NOMO-1 treated with DMSO at 0.1 percent for 48 hours (cell line): ENCODE results near the gene TMEM256.

Source experiments
- DNase-seq: peaks from one replicate; lab custom pipeline; 2025; ENCODE audit not compliant: unreplicated experiment; lab: John Stamatoyannopoulos, UW

The TMEM256 gene

DNA sequence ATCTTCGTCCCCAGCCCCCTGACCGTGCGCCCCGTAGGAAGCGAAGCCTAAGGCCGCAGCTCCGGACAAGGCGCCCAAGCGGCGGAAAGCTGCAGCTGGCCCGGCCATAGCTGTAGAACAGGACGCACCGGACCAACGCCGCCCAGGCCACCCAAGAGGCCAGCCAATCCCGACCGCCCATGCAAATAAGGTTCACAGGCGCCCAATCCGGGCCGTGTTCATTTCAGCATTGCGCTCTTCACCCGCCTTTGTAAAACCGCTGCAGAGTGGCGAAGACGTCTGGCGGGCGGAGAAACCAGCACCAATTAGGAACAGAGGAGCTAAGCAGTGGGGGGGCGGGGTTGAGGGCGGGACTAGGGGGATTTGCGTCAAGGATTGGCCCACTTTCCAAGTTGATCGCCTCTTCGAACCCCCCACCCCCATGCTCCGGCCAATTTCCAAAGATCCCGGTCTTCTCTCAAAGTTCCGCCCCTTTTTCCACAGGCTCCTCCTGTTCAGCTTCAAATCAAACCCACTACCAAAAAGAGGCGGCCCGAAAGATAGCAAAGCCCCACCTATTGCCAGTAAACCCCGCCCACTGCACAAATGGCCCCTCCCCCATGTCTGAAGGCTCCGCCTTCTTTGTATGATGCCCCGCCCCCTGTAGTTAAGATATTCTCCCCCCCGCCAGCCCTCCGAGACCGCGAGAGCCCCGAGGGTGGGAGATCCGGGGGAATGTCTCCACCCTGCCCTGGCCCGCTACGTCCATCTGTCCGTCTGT is at the start of gene TMEM256:
Gene TMEM256, minus strand, starts transcription at position 121 of the 760 bp plus-strand sequence. Its CDS starts 13 bp downstream, at position 108.
- DNase-seq, result peak; percentile 98

DNA sequence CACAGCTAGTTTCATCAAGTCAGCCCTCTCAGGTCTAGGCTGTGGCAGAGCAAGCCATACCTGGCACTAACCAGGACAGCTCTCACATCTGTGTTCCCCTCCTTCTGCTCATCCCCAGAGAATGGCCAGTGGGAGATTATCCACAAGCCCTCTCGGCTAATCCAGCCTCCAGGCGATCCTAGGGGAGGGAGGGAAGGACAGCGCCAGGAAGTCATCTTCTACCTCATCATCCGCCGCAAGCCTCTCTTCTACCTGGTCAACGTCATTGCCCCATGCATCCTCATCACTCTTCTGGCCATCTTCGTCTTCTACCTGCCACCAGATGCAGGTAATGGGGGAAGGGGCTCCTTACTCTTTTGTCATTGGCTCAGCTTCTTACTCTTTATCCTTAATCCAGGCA is 44.6 kb upstream of the TMEM256 start:
- DNase-seq, result no peak

DNA sequence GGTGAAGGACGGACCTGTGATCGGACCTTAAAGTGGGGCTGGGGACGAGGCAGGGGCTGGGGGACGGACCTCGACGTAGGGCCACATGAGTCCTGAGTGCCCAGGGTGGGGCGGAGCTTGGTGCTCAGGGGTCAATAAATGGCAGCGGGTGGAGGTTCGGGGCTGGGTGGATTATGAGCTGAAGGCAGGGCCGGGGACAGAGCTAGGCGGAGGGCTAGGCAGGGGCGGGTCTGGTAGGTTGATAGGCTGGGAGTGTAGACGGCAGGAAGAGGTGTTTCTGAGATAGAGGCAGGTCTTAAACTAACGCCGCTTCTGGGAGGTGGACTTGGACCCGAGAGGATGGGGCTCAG is 41.7 kb upstream of the TMEM256 start:
- DNase-seq, result no peak

DNA sequence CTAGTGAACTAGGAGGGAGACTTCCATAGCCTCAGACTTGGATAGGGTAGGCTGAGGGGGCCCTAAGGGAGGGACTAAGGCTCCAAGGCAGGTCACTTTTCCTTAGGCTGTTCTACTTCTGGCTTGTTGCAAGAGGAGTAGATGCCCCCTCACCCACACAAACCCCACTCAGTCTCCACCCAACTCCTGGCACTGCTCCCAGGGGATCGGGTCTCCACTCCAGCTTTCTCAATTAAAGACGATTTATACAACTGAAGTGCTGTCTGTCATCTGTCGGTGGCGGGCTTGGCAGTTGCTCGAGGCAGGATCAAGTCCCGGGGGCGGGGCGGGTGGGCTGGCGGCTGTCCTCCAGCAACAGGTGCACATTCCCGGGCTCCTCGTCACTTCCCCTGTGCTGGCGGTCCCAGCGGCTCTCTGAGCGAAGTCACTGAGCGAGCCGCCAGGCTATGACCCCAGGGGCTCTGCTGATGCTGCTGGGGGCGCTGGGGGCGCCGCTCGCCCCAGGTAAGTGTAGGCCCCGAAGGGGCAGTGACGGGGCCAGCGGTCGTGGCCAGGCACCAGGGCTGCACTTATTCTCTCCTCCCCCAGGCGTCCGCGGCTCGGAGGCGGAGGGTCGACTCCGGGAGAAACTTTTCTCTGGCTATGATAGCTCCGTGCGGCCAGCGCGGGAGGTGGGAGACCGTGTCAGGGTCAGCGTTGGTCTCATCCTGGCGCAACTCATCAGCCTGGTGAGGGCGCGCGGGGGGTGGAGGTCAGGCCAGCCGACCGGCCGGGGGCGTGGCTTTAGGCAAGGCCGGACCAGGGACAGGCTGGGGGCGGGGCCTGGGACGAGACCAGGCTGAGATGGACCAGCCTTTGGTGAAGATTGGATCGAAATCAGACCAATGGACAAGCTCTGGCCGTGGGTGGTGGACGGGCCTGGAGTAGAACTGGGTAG is 41.1 kb upstream of the TMEM256 start, which contains the start of gene CHRNB1:
Gene CHRNB1, plus strand, starts transcription at position 380 of the 937 bp plus-strand sequence. Its CDS starts 67 bp downstream, at position 447.
- DNase-seq, result no peak

DNA sequence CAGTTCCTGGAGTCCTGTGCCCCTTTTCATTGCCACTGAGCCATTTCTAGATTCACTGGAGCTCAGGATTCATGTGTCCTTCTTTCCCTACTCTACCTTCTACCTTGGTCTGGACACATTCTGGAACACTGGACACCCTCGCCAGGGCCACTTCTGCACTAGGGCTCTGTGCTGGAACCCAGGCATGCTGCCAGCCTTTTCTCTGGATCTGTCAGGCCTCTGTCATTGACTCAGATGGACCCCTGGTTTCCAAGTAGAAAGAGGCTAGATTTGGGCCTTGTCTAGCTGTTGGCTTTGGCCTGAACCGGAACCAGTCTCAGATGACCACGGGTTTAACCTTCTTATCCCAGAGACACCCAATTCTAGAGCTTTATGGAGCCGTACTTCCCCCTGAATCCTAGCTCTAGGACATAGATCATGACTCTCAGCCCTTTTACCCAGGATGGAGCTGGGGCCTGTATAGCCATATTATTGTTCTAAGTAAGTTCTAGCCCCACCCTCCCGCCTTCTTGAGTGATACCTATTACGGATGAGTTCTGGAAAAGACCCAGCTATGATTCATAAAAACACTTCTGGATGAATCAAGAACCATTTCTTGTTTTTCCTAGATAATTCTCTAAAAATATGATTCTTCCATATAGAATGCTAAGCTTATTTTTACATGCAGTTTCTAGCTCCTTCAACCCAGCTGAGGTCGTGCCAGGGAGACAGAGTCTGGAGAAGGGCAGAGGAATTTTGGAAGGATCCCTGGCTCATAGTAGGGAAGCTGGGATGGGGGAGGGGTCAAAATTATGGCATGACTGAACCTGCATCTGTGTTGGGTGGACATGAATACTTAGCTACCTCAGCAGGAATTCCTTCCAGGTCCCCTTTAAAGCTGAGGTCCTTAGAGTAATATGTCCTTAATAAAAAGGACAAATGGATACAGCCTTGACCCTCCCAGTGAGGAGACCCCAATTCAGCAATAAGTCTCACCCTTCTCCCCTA is 39.9 kb upstream of the TMEM256 start:
- no peak for DNase-seq

GRCh38 chr17:7442142-7442541 is 38.2 kb upstream of the TMEM256 start:
- no peak for DNase-seq

GRCh38 chr17:7441266-7441665 is 37.4 kb upstream of the TMEM256 start:
- no peak for DNase-seq

GRCh38 chr17:7440834-7441195 is 36.9 kb upstream of the TMEM256 start:
- no peak for DNase-seq

DNA sequence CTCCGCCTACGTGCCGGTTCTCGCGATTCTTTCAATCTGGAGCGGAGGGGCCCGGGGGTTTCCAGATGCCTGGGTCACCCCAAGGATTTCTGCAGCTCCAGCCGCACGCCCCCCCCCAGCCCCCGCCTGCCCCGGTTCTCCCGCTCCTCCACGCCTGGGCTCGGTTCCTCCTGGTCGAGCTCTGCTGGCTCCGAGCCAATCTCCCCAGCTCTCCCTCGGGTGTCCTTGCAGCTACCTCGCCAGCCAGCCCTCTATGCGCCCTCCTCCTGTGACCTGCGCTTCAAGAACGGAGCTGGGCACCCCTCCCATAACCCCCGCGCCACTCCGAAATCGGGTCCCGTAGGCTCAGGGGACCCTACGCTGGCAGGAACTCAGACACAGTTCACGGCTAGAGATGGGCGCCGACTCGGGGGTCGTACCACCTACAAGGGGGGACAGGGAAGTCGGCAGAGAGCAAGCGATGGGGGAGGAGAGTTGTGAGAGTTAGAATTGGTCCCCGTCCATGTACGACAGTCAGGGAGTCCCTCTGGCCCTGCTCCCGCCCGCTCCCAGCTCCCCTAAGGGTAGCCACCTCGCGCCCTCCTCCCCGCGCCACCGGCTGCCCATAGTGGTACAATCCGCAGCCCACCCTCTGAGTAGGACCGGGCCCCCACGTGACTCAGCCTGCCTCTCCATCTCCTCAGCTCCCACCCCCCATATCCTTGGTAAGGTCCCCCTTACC is 36.4 kb upstream of the TMEM256 start:
- DNase-seq, result no peak

DNA sequence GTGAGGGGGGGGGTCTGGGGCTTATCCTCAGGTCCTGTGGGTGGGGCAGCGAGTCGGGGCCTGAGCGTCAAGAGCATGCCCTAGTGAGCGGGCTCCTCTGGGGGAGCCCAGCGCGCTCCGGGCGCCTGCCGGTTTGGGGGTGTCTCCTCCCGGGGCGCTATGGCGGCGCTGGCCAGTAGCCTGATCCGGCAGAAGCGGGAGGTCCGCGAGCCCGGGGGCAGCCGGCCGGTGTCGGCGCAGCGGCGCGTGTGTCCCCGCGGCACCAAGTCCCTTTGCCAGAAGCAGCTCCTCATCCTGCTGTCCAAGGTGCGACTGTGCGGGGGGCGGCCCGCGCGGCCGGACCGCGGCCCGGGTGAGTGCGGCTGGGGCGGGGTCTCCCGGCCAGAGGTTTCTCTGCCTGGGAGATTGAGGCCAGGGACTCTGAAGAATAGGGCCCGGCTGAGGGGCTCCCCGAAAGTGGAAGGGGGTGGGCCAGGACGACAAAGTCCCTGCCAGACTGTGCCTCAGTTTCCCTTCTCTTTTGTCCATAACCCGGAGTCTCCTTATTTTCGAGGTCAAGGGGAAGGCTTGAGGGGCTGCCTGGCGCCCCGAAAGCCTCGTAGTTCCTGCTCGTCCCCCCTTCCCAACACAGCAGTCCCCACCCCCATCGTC is 35.7 kb upstream of the TMEM256 start, which contains the start of gene FGF11:
Gene FGF11, plus strand, starts transcription at position 51 of the 651 bp plus-strand sequence. Its CDS starts 109 bp downstream, at position 160.
- DNase-seq, result no peak

DNA sequence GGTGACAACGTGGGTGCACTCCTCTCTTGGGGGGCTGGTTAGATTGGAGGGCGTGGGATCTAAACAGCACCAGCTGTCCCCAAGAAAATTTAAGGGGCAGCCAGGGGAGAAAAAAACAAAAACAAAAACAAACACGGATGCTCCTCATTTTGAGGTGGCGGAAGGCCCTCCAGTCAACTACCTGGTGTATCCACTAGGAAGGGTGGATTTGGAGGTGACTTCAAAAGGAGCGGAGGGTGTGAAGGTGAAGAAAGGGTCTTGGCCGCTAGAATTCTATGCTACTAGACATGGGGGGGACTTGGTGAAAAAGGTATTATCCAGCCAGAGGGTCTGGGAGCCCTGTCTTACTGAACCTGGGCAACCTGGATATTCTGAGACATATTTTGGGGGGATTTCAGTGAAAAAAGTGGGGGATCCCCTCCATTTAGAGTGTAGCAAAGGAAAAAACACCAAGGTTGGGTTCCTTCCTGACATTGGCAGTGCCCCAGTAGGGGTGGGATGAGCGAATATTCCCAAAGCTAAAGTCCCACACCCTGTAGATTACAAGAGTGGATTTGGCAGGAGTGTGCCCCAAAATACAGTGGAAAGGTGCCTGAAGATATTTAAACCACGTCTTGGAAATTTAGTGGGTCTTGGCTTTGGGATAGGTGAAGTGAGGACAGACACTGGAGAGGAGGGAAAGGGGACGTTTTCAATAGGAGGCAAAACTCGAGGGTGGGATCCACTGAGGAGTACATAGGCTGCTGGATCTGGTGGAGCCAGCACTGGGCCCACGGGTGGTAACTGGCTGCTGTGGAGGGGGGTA is 35.0 kb upstream of the TMEM256 start:
- no peak for DNase-seq

DNA sequence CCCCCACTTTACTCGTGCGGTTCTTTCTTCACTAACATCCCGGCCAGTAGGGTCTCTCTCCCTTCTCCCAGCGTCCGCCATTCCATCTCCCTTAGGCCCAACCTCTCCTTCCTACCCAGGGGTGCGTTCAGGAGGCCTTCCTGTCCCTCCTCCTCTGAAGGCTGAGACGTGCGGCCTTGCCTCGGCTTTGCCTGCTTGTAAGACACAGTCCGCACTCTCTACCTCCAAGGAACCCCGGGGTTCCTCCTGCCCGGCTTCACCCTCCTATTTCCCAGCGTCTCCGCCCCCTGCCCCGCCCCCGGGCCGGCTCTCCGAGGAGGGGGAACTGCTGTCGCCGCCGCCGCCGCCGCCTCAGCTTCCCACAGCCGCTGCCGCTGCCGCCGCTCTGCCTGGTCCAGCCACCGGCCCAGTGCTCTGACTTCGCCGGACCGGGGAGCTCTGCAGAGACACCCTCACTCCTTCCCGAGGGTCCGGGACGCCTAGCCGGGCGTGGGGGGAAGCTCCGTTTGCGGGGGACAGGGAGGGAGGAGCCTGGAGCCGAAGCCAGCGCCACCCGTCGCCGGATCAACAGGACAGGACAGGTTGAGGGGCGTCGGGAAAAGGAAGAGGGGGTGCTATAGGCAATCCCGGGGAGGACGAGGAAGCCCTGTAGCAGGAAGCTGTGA is 34.2 kb upstream of the TMEM256 start:
- DNase-seq, result peak; percentile 54

DNA sequence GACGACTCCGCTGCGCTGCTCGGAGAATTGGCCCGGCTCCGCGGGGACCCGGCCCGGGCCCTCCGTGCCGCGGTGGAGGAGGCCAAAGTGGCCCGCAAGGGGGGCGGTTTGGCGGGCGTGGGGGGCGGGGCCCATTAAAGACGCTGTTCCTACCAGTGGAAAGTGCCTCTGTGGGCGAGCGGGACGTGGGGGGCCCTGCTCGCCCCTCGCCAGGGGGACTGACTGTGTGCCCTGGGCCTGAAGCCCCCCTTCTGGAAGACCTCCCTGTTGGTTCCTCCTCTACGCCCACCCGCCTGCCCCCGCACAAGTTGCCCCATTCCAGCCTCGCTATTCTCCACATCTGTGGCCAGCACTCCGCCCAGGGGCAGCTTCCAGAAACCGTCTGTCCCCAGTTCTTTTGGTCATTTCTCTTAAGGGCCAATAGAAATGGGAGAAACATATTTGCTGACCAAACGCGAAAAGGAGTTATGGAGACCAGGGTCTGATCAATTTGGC is 33.5 kb upstream of the TMEM256 start:
- DNase-seq, result no peak

DNA sequence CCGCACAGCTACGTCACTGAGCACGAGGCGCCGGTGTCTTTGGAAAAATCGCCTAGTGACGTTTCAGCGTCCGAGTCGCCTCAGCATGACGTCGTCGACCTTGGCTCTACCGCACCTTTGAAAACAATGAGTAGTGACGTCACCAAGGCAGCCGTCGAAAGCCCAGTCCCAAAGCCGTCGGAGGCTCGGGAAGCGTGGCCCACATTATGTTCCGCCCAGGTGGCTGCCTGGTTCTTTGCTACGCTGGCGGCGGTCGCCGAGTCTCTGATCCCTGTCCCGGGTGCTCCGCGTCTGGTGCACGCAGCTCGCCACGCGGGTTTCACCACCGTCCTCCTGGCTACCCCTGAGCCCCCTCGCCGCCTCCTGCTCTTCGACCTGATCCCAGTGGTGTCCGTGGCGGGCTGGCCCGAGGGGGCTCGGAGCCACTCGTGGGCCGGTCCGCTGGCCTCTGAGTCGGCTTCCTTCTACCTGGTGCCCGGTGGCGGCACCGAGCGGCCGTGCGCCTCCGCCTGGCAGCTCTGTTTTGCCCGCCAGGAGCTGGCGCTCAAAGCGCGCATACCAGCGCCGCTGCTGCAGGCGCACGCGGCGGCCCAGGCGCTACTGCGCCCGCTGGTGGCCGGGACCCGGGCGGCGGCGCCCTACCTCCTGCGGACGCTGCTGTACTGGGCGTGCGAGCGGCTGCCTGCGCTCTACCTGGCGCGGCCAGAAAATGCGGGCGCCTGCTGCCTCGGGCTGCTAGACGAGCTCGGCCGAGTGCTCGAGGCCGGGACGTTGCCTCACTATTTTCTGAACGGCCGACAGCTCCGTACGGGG is 32.9 kb upstream of the TMEM256 start:
- DNase-seq, result peak; percentile 70

DNA sequence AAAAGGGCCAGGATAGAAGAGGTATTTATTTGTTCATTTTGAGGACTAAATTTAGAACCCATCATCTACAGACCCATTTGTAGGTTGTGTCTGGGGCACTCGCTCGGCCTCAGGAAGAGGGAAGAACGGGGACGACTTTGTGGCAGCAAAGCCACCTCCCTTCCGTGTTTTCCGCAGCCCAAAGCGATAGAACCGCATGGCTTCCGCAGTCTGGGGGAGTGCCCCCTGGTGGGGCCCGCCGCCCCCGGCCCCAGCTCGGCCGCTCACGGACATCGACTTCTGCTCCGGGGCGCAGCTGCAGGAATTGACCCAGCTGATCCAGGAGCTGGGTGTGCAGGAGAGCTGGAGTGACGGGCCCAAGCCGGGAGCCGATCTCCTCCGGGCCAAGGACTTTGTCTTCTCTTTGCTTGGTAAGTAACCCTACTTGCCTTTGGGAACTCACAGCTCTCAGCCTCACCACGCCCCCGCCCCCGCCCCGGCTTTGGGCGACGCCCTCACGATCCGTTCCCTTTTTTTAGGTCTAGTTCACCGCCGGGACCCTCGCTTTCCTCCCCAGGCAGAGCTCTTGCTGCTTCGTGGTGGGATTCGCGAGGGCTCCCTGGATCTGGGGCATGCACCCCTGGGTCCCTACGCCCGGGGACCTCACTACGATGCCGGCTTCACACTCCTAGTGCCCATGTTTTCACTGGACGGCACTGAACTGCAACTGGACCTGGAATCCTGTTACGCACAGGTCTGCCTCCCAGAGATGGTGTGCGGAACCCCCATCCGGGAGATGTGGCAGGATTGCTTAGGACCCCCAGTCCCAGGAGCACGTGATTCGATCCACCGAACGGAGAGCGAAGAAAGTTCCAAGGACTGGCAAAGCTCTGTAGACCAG is 32.0 kb upstream of the TMEM256 start:
- DNase-seq, result peak; percentile 71

- DNase-seq, result no peak
Measured at GRCh38 chr17:7432296-7432695, 28.4 kb upstream of the TMEM256 start.
